GM12878 (cell line): ENCODE results near the gene ZNF730. TPM values are rescaled to one million over a fixed set of nuclear protein-coding genes. Genes with fewer than 3 reads are reported as not detected.

Experiments used
- ATAC-seq: fragments of 200-7000 bp; cut with Tn5 transposase; 3 replicates; pipeline ENCODE4 v1.9.1; 2020; ENCODE audit warnings: mild to moderate bottlenecking, moderate library complexity
- BruUV-seq: library from RNA; stranded (reverse); fragments of 400-500 nt; replicated peaks from 2 replicates; lab custom pipeline; 2021; lab: Mats Ljungman, UMichigan
- CTCF ChIA-PET: fragments of 300-600 bp; sonication (Branson Sonifier 250); formaldehyde crosslinking; extraction: SDS; loops from one replicate; lab custom pipeline; 2021; ENCODE audit warnings: inconsistent platforms; lab: Yijun Ruan, JAX
- POLR2A ChIA-PET: fragments of 350-600 bp; formaldehyde crosslinking; extraction: SDS; loops from one replicate; lab custom pipeline; 2021; ENCODE audit warnings: inconsistent platforms; lab: Charles Lee
- RAD21 ChIA-PET: fragments of 300-600 bp; sonication (Branson Sonifier 250); formaldehyde crosslinking; loops from one replicate; lab custom pipeline; 2023; ENCODE audit warnings: antibody characterized with exemption; ENCODE audit not compliant: unreplicated experiment; lab: Charles Lee
- SMC1A ChIA-PET: fragments of 300-600 bp; sonication (Branson Sonifier 250); formaldehyde crosslinking; loops from one replicate; lab custom pipeline; 2023; ENCODE audit not compliant: unreplicated experiment, uncharacterized antibody; lab: Charles Lee
- DNase-seq: peaks from one replicate; pipeline ENCODE4 v3.0.0-alpha.2; 2011; ENCODE audit warnings: low read depth, low spot score
- FAIRE-seq: peaks from 3 replicates; lab custom pipeline; 2011; peaks lifted over from hg19 to GRCh38; lab: Jason Lieb, UNC
- H2AFZ ChIP-seq: 2 replicates; pipeline ENCODE4 v1.6.0; 2011; ENCODE audit warnings: low read depth, low read length, control low read depth; ENCODE audit not compliant: control insufficient read depth
- H3K27ac ChIP-seq: 2 replicates; pipeline ENCODE4 v1.5.1; 2011; ENCODE audit warnings: control low read depth; ENCODE audit not compliant: control insufficient read depth, insufficient read depth
- H3K27me3 ChIP-seq, 2 experiments: replicated peaks in 1 of 2; 2 replicates each; pipeline versions ENCODE4 v1.6.0 to v1.6.1; 2011; ENCODE audit warnings: low read length in 1 of 2; ENCODE audit not compliant: control insufficient read depth in 2 of 2, insufficient read depth in 2 of 2
- H3K36me3 ChIP-seq, 2 experiments: 2 replicates each; pipeline ENCODE4 v1.5.1; 2011; ENCODE audit warnings: low read length in 1 of 2; ENCODE audit not compliant: control insufficient read depth in 2 of 2, insufficient read depth in 2 of 2
- H3K4me1 ChIP-seq: 2 replicates; pipeline ENCODE4 v1.6.1; 2011; ENCODE audit warnings: mild to moderate bottlenecking, low read length, moderate library complexity, mixed read lengths; ENCODE audit not compliant: control insufficient read depth, insufficient read depth
- H3K4me2 ChIP-seq: 2 replicates; pipeline ENCODE4 v1.6.0; 2011; ENCODE audit warnings: control low read depth; ENCODE audit not compliant: control insufficient read depth, insufficient read depth
- H3K4me3 ChIP-seq: fragments of 200-600 bp; sonication (generic); 2 replicates; pipeline ENCODE4 v1.5.1; 2016
- H3K79me2 ChIP-seq: 2 replicates; pipeline ENCODE4 v1.6.0; 2011; ENCODE audit warnings: low read length; ENCODE audit not compliant: control insufficient read depth, insufficient read depth
- H3K9ac ChIP-seq: 2 replicates; pipeline ENCODE4 v1.8.0; 2011; ENCODE audit warnings: low read length, control low read depth, mixed read lengths; ENCODE audit not compliant: control insufficient read depth, insufficient read depth
- H3K9me3 ChIP-seq: replicated peaks from 3 replicates; pipeline ENCODE4 v1.5.1; 2011; ENCODE audit warnings: mild to moderate bottlenecking, low read length; ENCODE audit not compliant: control insufficient read depth, insufficient read depth
- H4K20me1 ChIP-seq: 2 replicates; pipeline ENCODE4 v1.6.0; 2011; ENCODE audit not compliant: control insufficient read depth, insufficient read depth
- BCL11A ChIP-seq: IDR thresholded peaks from 2 replicates; pipeline ENCODE4 v1.6.1; 2011; ENCODE audit warnings: low read depth, low read length
- CHD2 ChIP-seq: IDR thresholded peaks from 2 replicates; pipeline ENCODE4 v1.6.1; 2011; ENCODE audit warnings: low read depth, low read length, improper control_type of control experiment, borderline replicate concordance
- E2F4 ChIP-seq: IDR thresholded peaks from 2 replicates; pipeline ENCODE4 v1.6.1; 2012; ENCODE audit warnings: low read depth, low read length, improper control_type of control experiment
- MEF2A ChIP-seq: IDR thresholded peaks from 2 replicates; pipeline ENCODE4 v1.6.1; 2011; ENCODE audit warnings: low read depth, mild to moderate bottlenecking, low read length, moderate library complexity; ENCODE audit not compliant: insufficient read depth
- SIN3A ChIP-seq: IDR thresholded peaks from 2 replicates; pipeline ENCODE4 v1.6.1; 2012; ENCODE audit warnings: low read depth, low read length, improper control_type of control experiment
- SMAD1 ChIP-seq: fragments of 450-650 bp; IDR thresholded peaks from 2 replicates; pipeline ENCODE4 v1.6.1; 2018; ENCODE audit warnings: mild to moderate bottlenecking, low read depth; ENCODE audit not compliant: partially characterized antibody
- STAT1 ChIP-seq: fragments of 450-650 bp; conservative IDR thresholded peaks from 2 replicates; pipeline ENCODE4 v1.6.1; 2014; ENCODE audit warnings: antibody characterized with exemption, mild to moderate bottlenecking
- ZNF274 ChIP-seq: IDR thresholded peaks from one replicate; pipeline ENCODE4 v1.8.0; 2011; ENCODE audit not compliant: insufficient read length, insufficient read depth
- WGBS: methylation state at CpG from one replicate; pipeline ENCODE4 v1.1.6; 2016; ENCODE audit warnings: low lambda C conversion rate; ENCODE audit not compliant: insufficient replicate concordance, insufficient coverage; ENCODE audit errors: missing lambda C conversion rate; 5-methylcytosine and 5-hydroxymethylcytosine counted together
- in situ Hi-C: fragments of 300-500 bp; cut with MboI; formaldehyde crosslinking; loops from 9 replicates; pipeline ENCODE4 v1.14.3; 2018; ENCODE audit warnings: mixed read lengths
- intact Hi-C: fragments of 100-400 bp; cut with micrococcal nuclease; formaldehyde crosslinking; loops from one replicate; pipeline ENCODE4 v1.14.2; 2022; ENCODE audit not compliant: unreplicated experiment
- polyA plus RNA-seq, 11 experiments: library from polyadenylated mRNA; depleted of rRNA in 4 of 11; unstranded in 6 of 11; stranded (reverse) in 5 of 11; fragments of >200 nt; fragmentation: Nextera tagmentation in 4 of 11; fragmentation: Illumina TruSeq in 1 of 11; extraction: Ambion mirVana in 4 of 11; extraction: Trizol in 1 of 11; gene quantifications; 1 replicate in 1 of 11; 2 replicates in 10 of 11; pipeline versions ENCODE4 v1.2.1 to v1.2.3, GENCODE V29; 2011 to 2016; ENCODE audit warnings: inconsistent platforms in 2 of 11, missing spikeins in 2 of 11, low read depth in 1 of 11
- total RNA-seq, 4 experiments: library from RNA; depleted of rRNA in 3 of 4; stranded (reverse); fragments of >200 nt in 3 of 4; fragmentation: Illumina TruSeq in 1 of 4; extraction: Trizol in 1 of 4; gene quantifications; 2 replicates each; pipeline versions ENCODE4 v1.2.1 to v1.2.3, GENCODE V29; 2013 to 2021

Gene ZNF730
- total and polyA plus RNA-seq, 10 of the 15 experiments (the other 5 are each of a cell fraction or from before 2014, with no cell fraction given): 0.11 TPM; not detected in 9

- no peak overlapping the region for H3K9ac ChIP-seq
- no peaks in the 10 kb centered on the region; the same call in 2 of the 3 replicates for H3K9me3 ChIP-seq
- intact Hi-C loops: no loop called here
- no peak for TF ChIP-seq BCL11A
- TF ChIP-seq, all 136 proteins: peak for 0
- POLR2A ChIA-PET: no interaction called here
- Histone ChIP-seq H3K4me1 (no peaks in the 10 kb centered on the region), H3K27me3 (no peaks in the 10 kb centered on the region), H2AFZ (no peak overlapping the region), H3K27ac (no peak overlapping the region), H3K4me3 (no peak overlapping the region), H4K20me1 (no peaks in the 10 kb centered on the region), H3K79me2 (no peaks in the 10 kb centered on the region), H3K4me2 (no peak overlapping the region), H3K36me3 (no peaks in the 10 kb centered on the region)
- SMC1A ChIA-PET: no interaction called here
- no peak for ATAC-seq
- CTCF ChIA-PET: no interaction called here
- WGBS: 97% methylated on average over 7 of the region's 7 CpGs
- no TSS peak for BruUV-seq
- in situ Hi-C loops: no loop called here
- RAD21 ChIA-PET: no interaction called here
- DNase-seq: no peak
- FAIRE-seq: no peak
These were observed 16.9 kb upstream of the ZNF730 start for GRCh38 chr19:23099966-23100365.

GRCh38 chr19:23101241-23101640 is 15.6 kb upstream of the ZNF730 start:
- CTCF ChIA-PET: no interaction called here
- RAD21 ChIA-PET: no interaction called here
- Histone ChIP-seq H4K20me1 (no peaks in the 10 kb centered on the region), H3K4me2 (no peak overlapping the region), H3K4me3 (no peak overlapping the region), H3K36me3 (no peaks in the 10 kb centered on the region), H3K27me3 (no peaks in the 10 kb centered on the region), H3K4me1 (no peaks in the 10 kb centered on the region), H3K9me3 (no peaks in the 10 kb centered on the region; the same call in 2 of the 3 replicates), H3K9ac (no peak overlapping the region), H3K79me2 (no peaks in the 10 kb centered on the region), H2AFZ (no peak overlapping the region), H3K27ac (no peak overlapping the region)
- intact Hi-C loops (no loop called here), in situ Hi-C loops (no loop called here)
- ATAC-seq: no peak
- SMC1A ChIA-PET: no interaction called here
- TF ChIP-seq SIN3A (no peak), ZNF274 (no peak), MEF2A (no peak), STAT1 (no peak), CHD2 (no peak), E2F4 (no peak), SMAD1 (no peak)
- WGBS: 85% methylated on average over 4 of the region's 4 CpGs
- POLR2A ChIA-PET: no interaction called here
- no peak for FAIRE-seq
- no peak for DNase-seq
- no TSS peak for BruUV-seq
